DOHH2 (cell line): ENCODE measurements around the gene TTN.

Experiments used
- EZH2phosphoT487 ChIP-seq: fragments of 200-600 bp; sonication (generic); IDR thresholded peaks from 2 replicates; pipeline ENCODE4 v1.6.1; 2017; ENCODE audit warnings: borderline replicate concordance, mild to moderate bottlenecking, antibody characterized with exemption, low read length, moderate library complexity, mixed read lengths
- TF ChIP-seq, protein P1 (sequence below): fragments of 200-600 bp; sonication (generic); IDR thresholded peaks from one replicate; pipeline ENCODE4 v1.5.1; 2014; ENCODE audit warnings: antibody characterized with exemption, mild to moderate bottlenecking, low read depth, low read length; ENCODE audit not compliant: poor library complexity, severe bottlenecking

GRCh38 chr2:178834086-178834485 is 26.9 kb upstream of the TTN start:
- TF ChIP-seq, protein P1, sequence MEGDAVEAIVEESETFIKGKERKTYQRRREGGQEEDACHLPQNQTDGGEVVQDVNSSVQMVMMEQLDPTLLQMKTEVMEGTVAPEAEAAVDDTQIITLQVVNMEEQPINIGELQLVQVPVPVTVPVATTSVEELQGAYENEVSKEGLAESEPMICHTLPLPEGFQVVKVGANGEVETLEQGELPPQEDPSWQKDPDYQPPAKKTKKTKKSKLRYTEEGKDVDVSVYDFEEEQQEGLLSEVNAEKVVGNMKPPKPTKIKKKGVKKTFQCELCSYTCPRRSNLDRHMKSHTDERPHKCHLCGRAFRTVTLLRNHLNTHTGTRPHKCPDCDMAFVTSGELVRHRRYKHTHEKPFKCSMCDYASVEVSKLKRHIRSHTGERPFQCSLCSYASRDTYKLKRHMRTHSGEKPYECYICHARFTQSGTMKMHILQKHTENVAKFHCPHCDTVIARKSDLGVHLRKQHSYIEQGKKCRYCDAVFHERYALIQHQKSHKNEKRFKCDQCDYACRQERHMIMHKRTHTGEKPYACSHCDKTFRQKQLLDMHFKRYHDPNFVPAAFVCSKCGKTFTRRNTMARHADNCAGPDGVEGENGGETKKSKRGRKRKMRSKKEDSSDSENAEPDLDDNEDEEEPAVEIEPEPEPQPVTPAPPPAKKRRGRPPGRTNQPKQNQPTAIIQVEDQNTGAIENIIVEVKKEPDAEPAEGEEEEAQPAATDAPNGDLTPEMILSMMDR = no peak
- no peak for TF ChIP-seq EZH2phosphoT487
